ENCODE measurements around the gene KIF12. TPM values are rescaled to one million over a fixed set of nuclear protein-coding genes. Genes with fewer than 3 reads are reported as not detected.

The KIF12 gene
- total and polyA plus RNA-seq, 2 of the 13 experiments (the other 11 are each of a cell fraction or from before 2014, with no cell fraction given): 1.8 to 12.5 TPM

DNA sequence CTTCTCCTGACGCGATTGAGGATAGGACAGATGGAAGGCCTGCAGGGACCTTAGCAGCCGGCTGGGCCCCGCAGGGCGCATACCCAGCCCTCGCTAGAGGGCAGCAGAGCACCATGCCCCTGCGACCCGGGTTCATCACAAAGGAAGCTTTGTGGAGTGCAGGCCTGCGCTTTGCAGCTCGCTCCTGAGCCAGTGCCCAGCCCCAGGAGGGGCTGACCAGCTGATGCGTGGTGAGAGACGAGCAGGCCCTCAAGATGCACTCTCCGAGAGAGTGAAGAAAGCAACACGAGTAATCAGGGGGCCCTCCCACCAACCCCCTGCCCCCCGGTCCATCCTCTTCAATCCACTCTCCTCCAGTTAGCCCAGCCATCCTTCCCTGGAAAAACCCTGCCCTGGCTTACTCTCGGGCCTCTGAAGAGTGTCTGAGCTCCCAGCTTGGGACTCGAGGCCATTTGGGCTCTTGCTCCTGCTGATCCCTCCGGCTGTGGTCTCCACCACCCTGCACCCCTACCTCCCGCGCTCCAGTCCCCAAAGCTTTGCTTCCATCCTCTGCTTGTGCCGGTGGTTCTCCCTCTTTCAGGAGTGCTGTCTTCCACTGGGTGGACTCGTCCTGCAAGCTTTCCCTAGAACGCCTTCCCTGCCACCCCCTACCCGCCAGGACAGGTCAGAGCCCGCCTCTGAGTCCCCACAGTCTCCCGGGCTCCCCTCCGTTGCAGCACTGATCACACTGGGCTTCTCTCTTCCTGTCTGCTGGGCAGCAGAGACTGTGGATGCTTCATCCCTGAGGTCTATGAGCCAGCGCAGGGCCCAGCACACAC, 9.1 kb upstream of the KIF12 start:
- Histone ChIP-seq H4K20me1 (ENCODE audit: insufficient read depth, low read length) (no peaks in the 10 kb centered on the region), H3K4me3 (replicated peaks in 1 of 3; ENCODE audit: insufficient read depth in 1 of 3, low read depth in 2 of 3, low read length in 3 of 3) (peak overlapping the region; percentile 40 to 65 (median 40)), H3K9me3 (ENCODE audit: low read length) (no peaks in the 10 kb centered on the region), H3K27ac (ENCODE audit: extremely low read length, insufficient read depth, low read length) (no peak overlapping the region), H2AFZ (ENCODE audit: low read length) (no peak overlapping the region), H3K4me2 (ENCODE audit: low read depth, low read length) (peak overlapping the region; percentile 97), H3K9ac (ENCODE audit: insufficient read depth, low read depth, low read length) (peak overlapping the region; percentile 43), H3K4me1 (ENCODE audit: insufficient read depth, low read length) (peaks cover 51% of the 10 kb centered on the region), H3K36me3 (replicated peaks in 1 of 2; ENCODE audit: control insufficient read depth in 1 of 2, insufficient read depth in 2 of 2, low read length in 2 of 2) (no peaks in the 10 kb centered on the region), H3K79me2 (ENCODE audit: insufficient read depth, low read length) (no peaks in the 10 kb centered on the region), H3K27me3 (ENCODE audit: control insufficient read depth in 1 of 2, insufficient read depth in 2 of 2, low read length in 2 of 2) (no peaks in the 10 kb centered on the region)
- in situ Hi-C loops (cut with HindIII; ENCODE audit: extremely low pct_ligation_motif_present, low pct_unique_long_range_greater_than_20kb): loop anchor here (5.0 kb wide), 1 partner anchor 34 kb away; no protein-coding TSS in a partner anchor
- 5% methylated on average over 25 of the region's 28 CpGs for WGBS (ENCODE audit: low lambda C conversion rate)
- peak; percentile 80 for DNase-seq (ENCODE audit: low spot score)
- intact Hi-C loops (cut with micrococcal nuclease; ENCODE audit: unreplicated experiment): loop anchor here (1.0 to 5.0 kb wide), 7 partner anchors 10 to 183 kb away; no protein-coding TSS in a partner anchor
- peak; percentile 76 for FAIRE-seq
- BruUV-seq (replicated peaks): no TSS peak
- ATAC-seq: peak; percentile 98
- ChIA-PET POLR2A (interaction anchor here (0.6 to 3.8 kb wide), 23 partner anchors 8 to 194 kb away, joined by 3 to 75 read pairs (median 5); partner anchors contain the start of genes AMBP, COL27A1 and KIF12), CTCF (ENCODE audit: low intra/inter-chr PET ratio, low total read pairs) (interaction anchor here (1.0 to 3.2 kb wide), 7 partner anchors 26 to 183 kb away, joined by 3 to 63 read pairs (median 13); partner anchors contain the start of gene COL27A1)
- TF ChIP-seq, protein P1, sequence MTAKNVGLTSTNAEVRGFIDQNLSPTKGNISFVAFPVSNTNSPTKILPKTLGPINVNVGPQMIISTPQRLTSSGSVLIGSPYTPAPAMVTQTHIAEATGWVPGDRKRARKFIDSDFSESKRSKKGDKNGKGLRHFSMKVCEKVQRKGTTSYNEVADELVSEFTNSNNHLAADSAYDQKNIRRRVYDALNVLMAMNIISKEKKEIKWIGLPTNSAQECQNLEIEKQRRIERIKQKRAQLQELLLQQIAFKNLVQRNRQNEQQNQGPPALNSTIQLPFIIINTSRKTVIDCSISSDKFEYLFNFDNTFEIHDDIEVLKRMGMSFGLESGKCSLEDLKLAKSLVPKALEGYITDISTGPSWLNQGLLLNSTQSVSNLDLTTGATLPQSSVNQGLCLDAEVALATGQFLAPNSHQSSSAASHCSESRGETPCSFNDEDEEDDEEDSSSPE (CRISPR knock-in tag; IDR thresholded peaks at IDR 0.05): peak; percentile 12; the same call in 1 of the 2 replicates
- TF ChIP-seq ZFP37 (CRISPR knock-in tag; IDR thresholded peaks at IDR 0.05; ENCODE audit: borderline replicate concordance): 0 out of 2 replicates have a peak, but pooled peaks have one; percentile 47
- peak; percentile 49 for TF ChIP-seq ZNF292 (CRISPR knock-in tag; IDR thresholded peaks at IDR 0.05; ENCODE audit: borderline replicate concordance, low read depth)
- TF ChIP-seq, protein P2, sequence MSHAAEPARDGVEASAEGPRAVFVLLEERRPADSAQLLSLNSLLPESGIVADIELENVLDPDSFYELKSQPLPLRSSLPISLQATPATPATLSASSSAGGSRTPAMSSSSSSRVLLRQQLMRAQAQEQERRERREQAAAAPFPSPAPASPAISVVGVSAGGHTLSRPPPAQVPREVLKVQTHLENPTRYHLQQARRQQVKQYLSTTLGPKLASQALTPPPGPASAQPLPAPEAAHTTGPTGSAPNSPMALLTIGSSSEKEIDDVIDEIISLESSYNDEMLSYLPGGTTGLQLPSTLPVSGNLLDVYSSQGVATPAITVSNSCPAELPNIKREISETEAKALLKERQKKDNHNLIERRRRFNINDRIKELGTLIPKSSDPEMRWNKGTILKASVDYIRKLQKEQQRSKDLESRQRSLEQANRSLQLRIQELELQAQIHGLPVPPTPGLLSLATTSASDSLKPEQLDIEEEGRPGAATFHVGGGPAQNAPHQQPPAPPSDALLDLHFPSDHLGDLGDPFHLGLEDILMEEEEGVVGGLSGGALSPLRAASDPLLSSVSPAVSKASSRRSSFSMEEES (CRISPR knock-in tag; IDR thresholded peaks at IDR 0.05): no peak
- peak; percentile 31; the same call in 1 of the 2 replicates for TF ChIP-seq NCOA2 (CRISPR knock-in tag; IDR thresholded peaks at IDR 0.05)
- TF ChIP-seq SAP130 (CRISPR knock-in tag; IDR thresholded peaks at IDR 0.05; ENCODE audit: low read depth): peak; percentile 74; the same call in 1 of the 2 replicates
- TF ChIP-seq THAP11 (CRISPR knock-in tag; IDR thresholded peaks at IDR 0.05): peak; percentile 63
- TF ChIP-seq, protein P3, sequence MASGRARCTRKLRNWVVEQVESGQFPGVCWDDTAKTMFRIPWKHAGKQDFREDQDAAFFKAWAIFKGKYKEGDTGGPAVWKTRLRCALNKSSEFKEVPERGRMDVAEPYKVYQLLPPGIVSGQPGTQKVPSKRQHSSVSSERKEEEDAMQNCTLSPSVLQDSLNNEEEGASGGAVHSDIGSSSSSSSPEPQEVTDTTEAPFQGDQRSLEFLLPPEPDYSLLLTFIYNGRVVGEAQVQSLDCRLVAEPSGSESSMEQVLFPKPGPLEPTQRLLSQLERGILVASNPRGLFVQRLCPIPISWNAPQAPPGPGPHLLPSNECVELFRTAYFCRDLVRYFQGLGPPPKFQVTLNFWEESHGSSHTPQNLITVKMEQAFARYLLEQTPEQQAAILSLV (CRISPR knock-in tag; IDR thresholded peaks at IDR 0.05; ENCODE audit: borderline replicate concordance): peak; percentile 78; the same call in 1 of the 2 replicates
- peak; percentile 69; the same call in 1 of the 2 replicates for TF ChIP-seq ZNF232 (CRISPR knock-in tag; IDR thresholded peaks at IDR 0.05; ENCODE audit: borderline replicate concordance)
- peak; percentile 66; the same call in 1 of the 2 replicates for TF ChIP-seq ZNF766 (CRISPR knock-in tag; IDR thresholded peaks at IDR 0.05; ENCODE audit: borderline replicate concordance)
- TF ChIP-seq MEIS2 (CRISPR knock-in tag; IDR thresholded peaks at IDR 0.05): peak; percentile 64; the same call in 1 of the 2 replicates
- TF ChIP-seq ZNF614 (CRISPR knock-in tag; IDR thresholded peaks at IDR 0.05; ENCODE audit: borderline replicate concordance): 0 out of 2 replicates have a peak, but pooled peaks have one; percentile 58
- no peak for TF ChIP-seq POLR2AphosphoS2 (IDR thresholded peaks at IDR 0.05; ENCODE audit: low read depth, low read length)
- TF ChIP-seq KLF16 (CRISPR knock-in tag; IDR thresholded peaks at IDR 0.05): peak in 1 of 2 experiments; percentile 81; a peak in 1 of 4 replicates
- TF ChIP-seq, protein P4, sequence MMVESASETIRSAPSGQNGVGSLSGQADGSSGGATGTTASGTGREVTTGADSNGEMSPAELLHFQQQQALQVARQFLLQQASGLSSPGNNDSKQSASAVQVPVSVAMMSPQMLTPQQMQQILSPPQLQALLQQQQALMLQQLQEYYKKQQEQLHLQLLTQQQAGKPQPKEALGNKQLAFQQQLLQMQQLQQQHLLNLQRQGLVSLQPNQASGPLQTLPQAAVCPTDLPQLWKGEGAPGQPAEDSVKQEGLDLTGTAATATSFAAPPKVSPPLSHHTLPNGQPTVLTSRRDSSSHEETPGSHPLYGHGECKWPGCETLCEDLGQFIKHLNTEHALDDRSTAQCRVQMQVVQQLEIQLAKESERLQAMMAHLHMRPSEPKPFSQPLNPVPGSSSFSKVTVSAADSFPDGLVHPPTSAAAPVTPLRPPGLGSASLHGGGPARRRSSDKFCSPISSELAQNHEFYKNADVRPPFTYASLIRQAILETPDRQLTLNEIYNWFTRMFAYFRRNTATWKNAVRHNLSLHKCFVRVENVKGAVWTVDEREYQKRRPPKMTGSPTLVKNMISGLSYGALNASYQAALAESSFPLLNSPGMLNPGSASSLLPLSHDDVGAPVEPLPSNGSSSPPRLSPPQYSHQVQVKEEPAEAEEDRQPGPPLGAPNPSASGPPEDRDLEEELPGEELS (CRISPR knock-in tag; IDR thresholded peaks at IDR 0.05): peak; percentile 66; the same call in 1 of the 2 replicates
